K562 (cell line): Measurements from ENCODE around the gene PLEKHM2. TPM values are rescaled to one million over a fixed set of nuclear protein-coding genes. Genes with fewer than 3 reads are reported as not detected.

Experiments used
- MAZ ChIP-seq, 2 experiments: fragments of 450-650 bp in 1 of 2; sonication (generic) in 1 of 2; formaldehyde crosslinking; IDR thresholded peaks in 1 of 2; conservative IDR thresholded peaks in 1 of 2; 2 replicates each; pipeline versions ENCODE4 v1.4.0 to v1.5.0; 2020; ENCODE audit warnings: mild to moderate bottlenecking in 1 of 2, missing genetic modification reagents in 1 of 2
- PPARD ChIP-seq: fragments of 250-450 bp; sonication (Bioruptor Pico); IDR thresholded peaks from 2 replicates; pipeline ENCODE4 v1.8.0; 2022; ENCODE audit warnings: inconsistent platforms, mild to moderate bottlenecking, moderate library complexity
- RNF2 ChIP-seq: sonication (generic); IDR thresholded peaks from 2 replicates; pipeline ENCODE4 v1.6.1; 2016
- RREB1 ChIP-seq: fragments of 250-450 bp; sonication (Bioruptor Pico); IDR thresholded peaks from 2 replicates; pipeline ENCODE4 v1.4.0; 2020
- SETDB1 ChIP-seq: IDR thresholded peaks from one replicate; pipeline ENCODE4 v1.6.1; 2012; ENCODE audit warnings: low read length, control low read depth, inconsistent platforms
- ZBTB43 ChIP-seq: sonication (generic); formaldehyde crosslinking; IDR thresholded peaks from 2 replicates; pipeline ENCODE4 v1.8.0; 2023; ENCODE audit warnings: mild to moderate bottlenecking, missing genetic modification reagents
- ZNF239 ChIP-seq: fragments of 250-450 bp; sonication (Bioruptor Pico); IDR thresholded peaks from 2 replicates; pipeline ENCODE4 v1.4.0; 2020; ENCODE audit warnings: mild to moderate bottlenecking
- ZNF707 ChIP-seq: fragments of 250-450 bp; sonication (Bioruptor Pico); conservative IDR thresholded peaks from 2 replicates; pipeline ENCODE4 v1.8.0; 2022; ENCODE audit warnings: inconsistent platforms, mild to moderate bottlenecking, moderate library complexity
- polyA plus RNA-seq, 8 experiments: library from polyadenylated mRNA; depleted of rRNA in 4 of 8; stranded (reverse) in 5 of 8; unstranded in 3 of 8; fragments of >200 nt; fragmentation: Nextera tagmentation in 2 of 8; fragmentation: Illumina TruSeq in 1 of 8; extraction: Ambion mirVana in 2 of 8; extraction: Trizol in 1 of 8; gene quantifications; 2 replicates each; pipeline versions ENCODE4 v1.2.1 to v1.2.3, GENCODE V29; 2011 to 2014; ENCODE audit warnings: inconsistent platforms in 1 of 8, missing spikeins in 1 of 8
- total RNA-seq, 7 experiments: library from RNA; depleted of rRNA in 6 of 7; stranded (reverse); fragments of >200 nt in 6 of 7; fragmentation: Illumina TruSeq in 2 of 7; extraction: Trizol in 2 of 7; gene quantifications; 2 replicates each; pipeline versions ENCODE4 v1.2.1 to v1.2.3, GENCODE V29; 2011 to 2021; ENCODE audit warnings: low replicate concordance in 1 of 7
- TF ChIP-seq, protein P1 (sequence below): fragments of 450-650 bp; formaldehyde crosslinking; conservative IDR thresholded peaks from 2 replicates; pipeline ENCODE4 v1.4.0; 2022; ENCODE audit warnings: mild to moderate bottlenecking, missing genetic modification characterization
- TF ChIP-seq, protein P2 (sequence below): fragments of 200-400 bp; formaldehyde crosslinking; IDR thresholded peaks from 2 replicates; pipeline ENCODE4 v1.6.1; 2017; ENCODE audit warnings: mild to moderate bottlenecking, low read depth, low read length, moderate library complexity
- TF ChIP-seq, protein P3 (sequence below): sonication (generic); formaldehyde crosslinking; IDR thresholded peaks from 2 replicates; pipeline ENCODE4 v1.8.0; 2023; ENCODE audit warnings: mild to moderate bottlenecking, missing genetic modification reagents

Gene PLEKHM2
- total and polyA plus RNA-seq, 9 of the 15 experiments (the other 6 are each of a cell fraction or from before 2014, with no cell fraction given) = 0.27 to 63.7 (median 33.2) TPM

DNA sequence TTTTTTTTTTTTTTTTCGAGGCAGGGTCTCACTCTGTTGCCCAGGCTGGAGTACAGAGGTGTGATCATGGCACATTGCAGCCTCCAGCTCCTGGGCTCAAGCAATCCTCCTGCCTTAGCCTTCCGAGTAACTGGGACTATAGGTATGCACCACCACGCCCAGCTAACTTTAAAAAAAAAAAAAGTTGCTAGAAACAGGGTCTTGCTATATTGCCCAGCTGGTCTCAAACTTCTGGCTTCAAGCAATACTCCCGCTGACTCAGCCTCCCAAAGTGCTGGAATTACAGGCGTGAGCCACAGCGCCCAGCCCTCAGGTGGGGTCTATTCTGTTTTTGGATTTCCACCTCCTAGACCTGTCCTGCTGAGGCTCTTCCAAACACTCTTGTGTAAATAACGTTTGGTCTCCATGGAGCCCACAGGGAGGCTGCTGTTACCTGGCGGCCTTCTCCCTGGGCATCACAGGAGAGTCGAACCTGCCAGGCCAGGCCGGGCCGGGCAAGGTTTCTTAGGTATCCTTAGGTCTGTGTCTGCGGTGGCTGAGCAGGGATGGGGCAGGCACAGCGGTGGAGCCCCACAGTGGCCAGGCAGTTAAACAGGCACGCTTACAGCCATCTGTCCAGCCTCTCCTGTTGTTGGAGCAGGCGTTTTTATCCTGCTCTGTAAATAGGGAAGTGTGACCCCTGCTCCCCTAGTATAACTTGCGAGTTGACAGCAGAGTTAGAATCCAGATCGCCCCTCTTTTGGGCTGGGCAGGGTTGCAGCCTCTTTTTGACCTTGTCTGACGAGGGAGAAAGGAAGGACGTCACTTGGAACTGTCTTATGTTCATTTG is 18.8 kb downstream of the PLEKHM2 start (continued):
- TF ChIP-seq, protein P1, sequence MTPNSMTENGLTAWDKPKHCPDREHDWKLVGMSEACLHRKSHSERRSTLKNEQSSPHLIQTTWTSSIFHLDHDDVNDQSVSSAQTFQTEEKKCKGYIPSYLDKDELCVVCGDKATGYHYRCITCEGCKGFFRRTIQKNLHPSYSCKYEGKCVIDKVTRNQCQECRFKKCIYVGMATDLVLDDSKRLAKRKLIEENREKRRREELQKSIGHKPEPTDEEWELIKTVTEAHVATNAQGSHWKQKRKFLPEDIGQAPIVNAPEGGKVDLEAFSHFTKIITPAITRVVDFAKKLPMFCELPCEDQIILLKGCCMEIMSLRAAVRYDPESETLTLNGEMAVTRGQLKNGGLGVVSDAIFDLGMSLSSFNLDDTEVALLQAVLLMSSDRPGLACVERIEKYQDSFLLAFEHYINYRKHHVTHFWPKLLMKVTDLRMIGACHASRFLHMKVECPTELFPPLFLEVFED (CRISPR knock-in tag) = no peak
- TF ChIP-seq SETDB1 (no peak), RNF2 (no peak), ZNF239 (CRISPR knock-in tag) (no peak), PPARD (CRISPR knock-in tag) (no peak), RREB1 (CRISPR knock-in tag) (no peak), ZNF707 (CRISPR knock-in tag) (no peak), ZBTB43 (CRISPR knock-in tag) (no peak), MAZ (CRISPR knock-in tag; conservative IDR thresholded peaks at IDR 0.05 in 1 of 2, IDR thresholded peaks at IDR 0.05 in 1 of 2) (no peak)
- TF ChIP-seq, protein P2, sequence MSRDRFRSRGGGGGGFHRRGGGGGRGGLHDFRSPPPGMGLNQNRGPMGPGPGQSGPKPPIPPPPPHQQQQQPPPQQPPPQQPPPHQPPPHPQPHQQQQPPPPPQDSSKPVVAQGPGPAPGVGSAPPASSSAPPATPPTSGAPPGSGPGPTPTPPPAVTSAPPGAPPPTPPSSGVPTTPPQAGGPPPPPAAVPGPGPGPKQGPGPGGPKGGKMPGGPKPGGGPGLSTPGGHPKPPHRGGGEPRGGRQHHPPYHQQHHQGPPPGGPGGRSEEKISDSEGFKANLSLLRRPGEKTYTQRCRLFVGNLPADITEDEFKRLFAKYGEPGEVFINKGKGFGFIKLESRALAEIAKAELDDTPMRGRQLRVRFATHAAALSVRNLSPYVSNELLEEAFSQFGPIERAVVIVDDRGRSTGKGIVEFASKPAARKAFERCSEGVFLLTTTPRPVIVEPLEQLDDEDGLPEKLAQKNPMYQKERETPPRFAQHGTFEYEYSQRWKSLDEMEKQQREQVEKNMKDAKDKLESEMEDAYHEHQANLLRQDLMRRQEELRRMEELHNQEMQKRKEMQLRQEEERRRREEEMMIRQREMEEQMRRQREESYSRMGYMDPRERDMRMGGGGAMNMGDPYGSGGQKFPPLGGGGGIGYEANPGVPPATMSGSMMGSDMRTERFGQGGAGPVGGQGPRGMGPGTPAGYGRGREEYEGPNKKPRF = no peak
- TF ChIP-seq, protein P3, sequence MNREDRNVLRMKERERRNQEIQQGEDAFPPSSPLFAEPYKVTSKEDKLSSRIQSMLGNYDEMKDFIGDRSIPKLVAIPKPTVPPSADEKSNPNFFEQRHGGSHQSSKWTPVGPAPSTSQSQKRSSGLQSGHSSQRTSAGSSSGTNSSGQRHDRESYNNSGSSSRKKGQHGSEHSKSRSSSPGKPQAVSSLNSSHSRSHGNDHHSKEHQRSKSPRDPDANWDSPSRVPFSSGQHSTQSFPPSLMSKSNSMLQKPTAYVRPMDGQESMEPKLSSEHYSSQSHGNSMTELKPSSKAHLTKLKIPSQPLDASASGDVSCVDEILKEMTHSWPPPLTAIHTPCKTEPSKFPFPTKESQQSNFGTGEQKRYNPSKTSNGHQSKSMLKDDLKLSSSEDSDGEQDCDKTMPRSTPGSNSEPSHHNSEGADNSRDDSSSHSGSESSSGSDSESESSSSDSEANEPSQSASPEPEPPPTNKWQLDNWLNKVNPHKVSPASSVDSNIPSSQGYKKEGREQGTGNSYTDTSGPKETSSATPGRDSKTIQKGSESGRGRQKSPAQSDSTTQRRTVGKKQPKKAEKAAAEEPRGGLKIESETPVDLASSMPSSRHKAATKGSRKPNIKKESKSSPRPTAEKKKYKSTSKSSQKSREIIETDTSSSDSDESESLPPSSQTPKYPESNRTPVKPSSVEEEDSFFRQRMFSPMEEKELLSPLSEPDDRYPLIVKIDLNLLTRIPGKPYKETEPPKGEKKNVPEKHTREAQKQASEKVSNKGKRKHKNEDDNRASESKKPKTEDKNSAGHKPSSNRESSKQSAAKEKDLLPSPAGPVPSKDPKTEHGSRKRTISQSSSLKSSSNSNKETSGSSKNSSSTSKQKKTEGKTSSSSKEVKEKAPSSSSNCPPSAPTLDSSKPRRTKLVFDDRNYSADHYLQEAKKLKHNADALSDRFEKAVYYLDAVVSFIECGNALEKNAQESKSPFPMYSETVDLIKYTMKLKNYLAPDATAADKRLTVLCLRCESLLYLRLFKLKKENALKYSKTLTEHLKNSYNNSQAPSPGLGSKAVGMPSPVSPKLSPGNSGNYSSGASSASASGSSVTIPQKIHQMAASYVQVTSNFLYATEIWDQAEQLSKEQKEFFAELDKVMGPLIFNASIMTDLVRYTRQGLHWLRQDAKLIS (CRISPR knock-in tag) = no peak
